T-helper 9 cell (primary cell): ENCODE data around the gene RAE1.
"Not testable (repeated sequence)": the region's sequence is repeated elsewhere in the genome, so short reads cannot be mapped to it uniquely, and the experiment has no call there.

Experiments used
- DNase-seq: peaks from one replicate; pipeline ENCODE4 v3.0.0-alpha.2; 2020

The RAE1 gene

DNA sequence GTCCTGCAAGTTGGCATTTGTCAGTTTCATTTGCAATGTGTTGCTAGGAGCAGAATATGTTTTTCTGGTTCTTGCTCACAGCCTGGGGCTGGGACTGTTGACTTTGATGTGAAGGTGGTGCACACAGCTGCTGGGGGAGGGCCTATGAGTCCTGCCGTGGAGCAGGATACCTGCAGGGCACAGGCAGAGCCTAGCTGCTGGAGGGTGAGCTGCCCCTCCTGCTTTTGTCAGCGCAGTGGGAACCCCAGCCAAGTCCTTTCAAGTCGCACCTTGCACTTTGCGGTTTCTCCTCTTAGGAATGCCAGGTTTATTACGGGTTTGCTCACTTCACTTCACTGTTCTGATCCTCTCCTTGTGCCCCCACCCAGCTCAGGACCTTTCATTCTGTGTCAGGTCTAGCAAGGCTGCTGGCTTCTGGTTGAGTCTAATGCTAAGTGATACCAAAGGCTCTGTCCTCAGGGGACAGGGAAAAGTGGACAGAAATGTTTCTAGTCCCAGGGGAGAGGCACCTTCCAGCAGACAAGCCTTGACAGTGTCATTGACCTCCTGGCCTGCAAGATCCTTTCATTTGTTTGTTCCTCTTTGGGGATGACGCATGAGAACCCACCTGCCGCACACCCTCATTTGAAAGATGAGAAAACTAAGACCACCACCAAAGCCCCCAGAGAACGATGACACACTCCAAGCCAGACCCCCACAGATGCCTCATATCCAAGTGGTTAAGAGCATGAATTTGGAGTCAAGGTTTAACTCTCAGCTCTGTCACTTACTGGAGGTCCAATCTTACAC, 24.2 kb upstream of the RAE1 start:
- no peak for DNase-seq

DNA sequence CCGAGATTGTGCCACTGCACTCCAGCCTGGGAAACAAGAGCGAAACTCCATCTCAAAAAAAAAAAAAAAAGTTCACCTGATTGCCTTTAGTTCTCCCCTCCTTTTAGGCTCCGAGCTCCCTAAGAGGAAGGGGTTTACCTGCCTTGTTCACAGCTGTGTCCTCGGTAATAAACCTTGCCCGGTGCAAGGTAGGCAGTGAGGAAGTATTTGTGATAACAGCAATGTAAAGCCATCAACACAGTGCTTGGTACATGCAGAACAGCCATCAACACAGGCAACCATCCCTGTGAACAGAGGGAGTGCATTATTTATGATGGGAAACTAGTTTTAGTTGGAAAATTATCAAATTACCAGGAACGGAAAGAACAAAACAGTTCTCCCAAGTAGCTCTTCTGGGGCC, 23.2 kb upstream of the RAE1 start:
- no peak for DNase-seq

DNA sequence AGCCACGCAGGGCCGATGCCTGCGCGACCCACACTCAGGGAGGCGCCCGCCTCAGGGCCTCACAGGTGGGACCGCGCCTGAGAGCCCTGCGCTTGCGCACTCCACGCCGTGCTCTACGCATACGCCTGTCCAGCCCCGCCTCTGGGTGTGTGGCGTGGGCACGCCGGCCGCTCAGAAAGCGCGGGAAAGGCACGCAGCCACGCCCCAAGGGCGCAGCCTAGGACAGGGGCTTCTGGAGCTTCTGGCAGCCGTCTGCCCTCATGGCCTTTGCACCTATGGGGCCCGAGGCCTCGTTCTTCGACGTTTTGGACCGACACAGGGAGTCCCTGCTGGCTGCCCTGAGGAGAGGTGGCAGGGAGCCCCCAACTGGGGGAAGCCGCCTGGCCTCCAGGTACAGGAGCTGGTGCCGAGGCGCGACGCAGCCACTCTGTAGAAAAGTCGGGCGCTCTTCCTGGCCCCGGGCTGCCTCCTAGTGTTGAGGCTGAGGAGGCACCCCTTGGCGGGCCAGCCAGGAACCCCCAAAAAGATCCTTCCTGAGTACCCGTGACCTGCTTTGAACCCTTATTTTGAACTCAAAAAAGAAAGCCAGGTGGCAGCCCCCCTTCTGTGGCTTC, 21.3 kb upstream of the RAE1 start, which contains the start of gene SPO11:
Gene SPO11, plus strand, starts transcription at position 196 of the 614 bp plus-strand sequence. Its CDS starts 65 bp downstream, at position 261.
- no peak for DNase-seq

DNA sequence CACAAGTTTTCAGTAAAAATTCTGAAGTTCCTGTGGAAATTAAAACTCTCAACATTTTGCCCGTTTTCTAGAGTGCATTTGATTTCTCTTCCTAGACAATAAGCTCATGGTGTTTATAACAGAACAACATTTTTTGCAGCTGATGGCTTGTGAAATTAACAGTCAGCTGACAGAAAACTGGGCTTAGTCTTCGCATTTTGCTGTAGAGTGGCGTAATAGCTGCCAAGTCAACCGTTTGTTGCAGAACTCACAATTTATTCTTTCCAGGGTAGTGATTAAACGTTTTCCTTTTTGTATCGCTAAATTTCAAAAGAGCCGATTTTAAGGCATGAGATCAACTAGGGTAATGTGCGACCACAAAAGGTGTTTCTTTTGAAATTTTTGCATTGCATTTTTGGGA, 20.1 kb upstream of the RAE1 start:
- no peak for DNase-seq

DNA sequence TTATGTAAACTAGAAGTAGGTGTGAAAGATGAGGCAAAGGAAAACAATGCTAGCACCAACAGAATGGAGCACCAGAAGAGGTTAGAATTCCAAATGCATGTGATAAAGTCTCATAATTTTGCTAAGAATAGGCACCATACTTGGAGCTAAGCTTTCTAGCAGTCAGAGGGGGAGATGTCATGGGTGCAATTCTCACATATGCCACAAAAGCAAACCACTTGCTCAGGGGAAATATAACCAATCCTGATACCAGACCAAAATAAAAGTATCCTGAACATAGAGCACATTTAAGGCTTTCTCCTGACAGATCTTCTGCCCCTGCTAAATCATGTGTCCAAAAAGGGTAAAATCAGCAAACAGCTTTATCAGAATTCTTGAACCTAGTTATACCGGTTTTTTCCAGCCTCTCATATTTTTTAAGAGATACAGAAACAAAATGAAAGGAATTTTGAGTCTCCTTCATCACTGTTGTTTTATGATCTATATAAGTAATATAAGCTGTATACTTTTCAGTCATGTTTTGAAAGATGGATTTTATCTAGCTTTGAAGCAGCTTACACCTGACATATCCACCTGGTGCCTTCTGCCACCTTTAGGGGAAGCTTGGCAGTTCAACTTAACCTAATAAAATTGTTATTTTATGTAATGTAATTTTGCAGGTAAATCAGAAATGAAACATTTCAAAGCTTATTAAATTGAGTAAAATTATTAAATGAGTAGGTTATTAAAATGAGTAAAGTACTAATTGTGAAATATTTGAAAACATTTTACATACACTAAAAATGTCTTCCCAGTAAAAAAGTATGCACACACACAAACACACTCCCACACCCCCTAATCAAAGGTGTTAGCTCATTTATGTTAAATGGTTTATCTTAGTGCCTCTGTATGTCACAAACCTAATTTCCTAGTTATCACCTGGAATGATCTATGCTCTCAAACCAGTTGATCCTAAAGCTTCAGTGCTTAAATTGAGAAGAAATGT, 18.7 kb upstream of the RAE1 start:
- DNase-seq: no peak

DNA sequence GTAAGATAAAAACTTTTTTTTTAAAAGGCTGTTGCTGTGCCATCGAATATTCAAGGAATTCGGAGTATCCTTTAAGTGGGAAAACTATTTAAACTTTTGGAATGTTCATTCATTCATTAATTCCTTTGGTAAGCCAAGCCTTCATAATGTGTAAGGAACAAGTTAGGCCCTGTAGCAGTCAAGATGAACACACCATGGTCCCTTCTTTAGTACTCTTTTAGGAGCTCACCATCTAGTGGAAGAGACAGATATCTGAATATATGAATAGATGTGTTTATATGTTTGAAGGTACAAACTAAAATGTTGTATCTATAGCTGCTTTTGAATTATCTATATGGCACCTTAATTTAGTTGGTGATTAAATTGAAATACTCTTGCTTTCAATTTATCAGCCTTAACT, 15.7 kb upstream of the RAE1 start:
- no peak for DNase-seq

DNA sequence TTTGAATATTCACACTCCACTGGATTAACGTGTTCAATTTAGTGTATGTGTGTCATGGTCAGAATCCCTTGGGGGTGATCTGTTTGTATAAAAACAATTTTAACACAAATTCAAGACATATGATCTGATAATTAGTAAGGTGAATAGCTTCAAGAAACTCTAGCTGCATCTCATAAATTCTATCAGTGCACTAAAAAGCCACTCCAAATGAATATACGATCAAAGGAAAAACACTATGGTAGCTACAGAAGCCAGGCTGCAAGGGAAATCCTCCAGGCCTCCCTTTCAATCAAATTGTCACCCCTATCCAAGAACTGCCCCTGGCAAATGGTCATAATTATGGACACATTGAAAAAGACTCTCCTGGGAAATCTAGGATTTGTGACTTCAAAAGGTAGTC, 9.4 kb upstream of the RAE1 start:
- DNase-seq: no peak

DNA sequence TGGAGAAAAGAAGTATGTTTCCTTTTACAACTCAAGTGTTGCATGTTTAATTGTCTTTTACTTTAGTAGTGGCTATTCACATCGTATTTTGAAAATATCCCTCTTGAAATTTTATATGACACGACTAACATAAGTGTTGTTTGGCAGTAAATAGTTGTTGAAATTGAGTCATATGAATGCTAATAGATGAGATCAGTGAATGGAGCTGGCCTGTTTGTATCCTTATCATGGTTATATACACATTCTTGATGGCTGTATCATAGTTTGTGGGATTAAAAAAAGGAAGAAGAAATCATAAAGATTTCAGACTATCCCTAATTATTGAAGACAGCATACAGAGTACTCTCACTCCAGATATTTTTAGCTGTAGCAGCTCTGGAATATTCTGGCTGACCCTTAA, 8.2 kb upstream of the RAE1 start:
- DNase-seq: no peak

DNA sequence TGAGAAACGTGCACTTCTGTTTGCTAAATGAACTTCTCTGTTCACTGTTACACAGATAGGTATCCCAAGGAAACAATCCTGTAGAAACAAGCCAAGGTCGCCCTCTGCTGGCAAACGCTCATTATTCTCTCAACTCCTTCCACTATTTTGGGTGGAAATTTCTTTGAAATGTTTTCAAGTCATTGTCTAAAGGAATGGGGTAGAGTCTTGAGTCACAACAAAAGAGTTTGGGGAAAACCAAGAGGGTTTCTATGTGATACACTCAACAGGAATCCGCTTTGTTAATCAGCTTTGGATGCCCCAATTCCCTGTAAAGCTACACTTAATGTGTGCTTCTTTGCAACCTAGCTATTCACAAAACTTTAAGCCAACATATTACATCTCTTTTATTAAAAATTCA, 4.6 kb upstream of the RAE1 start:
- peak; percentile 65 for DNase-seq

DNA sequence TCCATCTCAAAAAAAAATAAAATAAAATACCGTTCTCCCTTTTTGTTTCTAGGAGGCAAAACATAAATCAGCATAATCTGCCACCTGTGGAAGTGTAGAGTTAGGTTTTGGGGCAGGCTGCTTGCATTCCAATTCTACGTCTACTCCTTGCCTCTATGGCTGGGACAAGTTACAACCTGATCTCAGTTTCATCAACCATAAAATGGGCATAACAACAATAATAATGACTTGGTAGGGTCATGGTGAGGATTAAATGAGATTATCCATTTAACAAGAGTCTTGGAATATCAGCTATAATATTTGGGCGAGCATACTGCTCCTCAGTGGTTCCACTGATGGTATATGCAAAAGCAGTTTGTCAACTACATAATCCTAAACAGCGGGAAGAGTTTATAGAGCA, 3.7 kb upstream of the RAE1 start:
- DNase-seq: no peak

DNA sequence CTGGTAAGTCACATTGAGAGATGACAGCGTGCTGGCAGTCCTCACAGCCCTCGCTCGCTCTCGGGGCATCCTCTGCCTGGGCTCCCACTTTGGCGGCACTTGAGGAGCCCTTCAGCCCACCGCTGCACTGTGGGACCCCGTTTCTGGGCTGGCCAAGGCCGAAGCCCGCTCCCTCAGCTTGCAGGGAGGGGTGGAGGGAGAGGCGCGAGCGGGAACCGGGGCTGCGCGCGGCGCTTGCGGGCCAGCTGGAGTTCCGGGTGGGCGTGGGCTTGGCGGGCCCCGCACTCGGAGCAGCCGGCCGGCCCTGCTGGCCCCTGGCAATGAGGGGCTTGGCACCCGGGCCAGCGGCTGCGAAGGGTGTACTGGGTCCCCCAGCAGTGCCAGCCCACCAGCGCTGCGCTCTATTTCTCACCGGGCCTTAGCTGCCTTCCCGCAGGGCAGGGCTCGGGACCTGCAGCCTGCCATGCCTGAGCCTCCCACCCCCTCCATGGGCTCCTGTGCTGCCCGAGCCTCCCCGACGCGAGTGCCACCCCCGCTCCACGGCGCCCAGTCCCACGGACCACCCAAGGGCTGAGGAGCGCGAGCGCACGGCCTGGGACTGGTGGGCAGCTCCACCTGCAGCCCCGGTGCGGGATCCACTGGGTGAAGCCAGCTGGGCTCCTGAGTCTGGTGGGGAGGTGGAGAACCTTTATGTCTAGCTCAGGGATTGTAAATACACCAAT, 2.7 kb upstream of the RAE1 start:
- DNase-seq: not testable (repeated sequence)

DNA sequence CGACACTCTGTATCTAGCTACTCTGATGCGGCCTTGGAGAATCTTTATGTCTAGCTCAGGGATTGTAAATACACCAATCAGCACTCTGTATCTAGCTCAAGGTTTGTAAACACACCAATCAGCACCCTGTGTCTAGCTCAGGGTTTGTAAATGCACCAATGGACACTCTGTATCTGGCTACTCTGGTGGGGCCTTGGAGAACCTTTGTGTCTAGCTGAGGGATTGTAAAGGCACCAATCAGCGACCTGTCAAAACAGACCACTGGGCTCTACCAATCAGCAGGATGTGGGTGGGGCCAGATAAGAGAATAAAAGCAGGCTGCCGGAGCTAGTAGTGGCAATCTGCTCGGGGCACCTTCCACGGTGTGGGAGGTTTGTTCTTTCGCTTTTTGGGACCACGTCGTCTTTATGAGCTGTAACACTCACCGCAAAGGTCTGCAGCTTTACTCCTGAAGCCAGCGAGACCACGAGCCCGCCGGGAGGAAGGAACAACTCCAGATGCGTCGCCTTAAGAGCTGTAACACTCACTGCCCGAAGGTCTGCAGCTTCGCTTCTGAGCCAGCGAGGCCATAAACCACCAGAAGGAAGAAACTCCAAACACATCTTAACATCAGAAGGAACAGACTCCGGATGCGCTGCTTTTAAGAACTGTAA, 2.0 kb upstream of the RAE1 start:
- not testable (repeated sequence) for DNase-seq

DNA sequence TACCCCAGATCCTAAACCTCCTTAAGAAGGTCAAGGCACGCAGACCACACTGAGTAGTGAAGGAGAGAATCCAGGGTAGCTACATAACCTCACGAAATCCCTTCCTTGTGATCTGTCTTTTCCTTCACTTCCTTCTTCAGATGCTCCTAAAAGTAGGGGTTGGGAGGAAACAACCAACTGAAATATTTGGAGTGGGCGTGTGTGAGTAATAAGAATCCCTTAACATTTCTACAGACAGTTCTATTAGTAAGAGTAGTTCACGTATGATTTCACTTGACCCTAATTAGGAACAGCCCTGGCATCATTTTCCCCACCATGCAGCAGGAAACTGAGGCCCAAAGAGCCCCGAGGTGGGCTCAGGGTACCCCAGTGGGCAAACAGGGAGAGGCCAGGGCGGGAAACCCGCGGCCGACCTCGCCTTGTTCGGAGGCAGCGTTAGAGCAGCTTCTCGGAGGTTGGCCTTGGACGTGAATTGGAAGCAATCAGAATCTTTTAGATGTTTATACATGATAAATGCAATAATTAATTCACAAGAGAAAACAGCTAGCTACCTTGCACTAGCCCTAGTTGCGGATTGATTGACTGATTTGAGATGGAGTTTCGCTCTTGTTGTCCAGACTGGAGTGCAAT, 859 bp upstream of the RAE1 start:
- no peak for DNase-seq

DNA sequence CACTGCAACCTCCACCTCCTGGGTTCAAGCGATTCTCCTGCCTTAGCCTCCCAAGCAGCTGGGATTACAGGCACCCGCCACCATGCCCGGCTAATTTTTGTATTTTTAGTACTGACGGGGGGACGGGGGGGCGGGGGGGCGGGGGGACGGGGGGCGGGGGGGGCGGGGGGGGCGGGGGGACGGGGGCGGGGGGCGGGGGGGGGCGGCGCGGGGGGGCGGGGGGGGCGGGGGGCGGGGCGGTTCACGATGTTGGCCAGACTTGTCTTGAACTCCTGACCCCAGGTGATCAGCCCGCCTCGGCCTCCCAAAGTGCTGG, 371 bp upstream of the RAE1 start:
- not testable (repeated sequence) for DNase-seq

DNA sequence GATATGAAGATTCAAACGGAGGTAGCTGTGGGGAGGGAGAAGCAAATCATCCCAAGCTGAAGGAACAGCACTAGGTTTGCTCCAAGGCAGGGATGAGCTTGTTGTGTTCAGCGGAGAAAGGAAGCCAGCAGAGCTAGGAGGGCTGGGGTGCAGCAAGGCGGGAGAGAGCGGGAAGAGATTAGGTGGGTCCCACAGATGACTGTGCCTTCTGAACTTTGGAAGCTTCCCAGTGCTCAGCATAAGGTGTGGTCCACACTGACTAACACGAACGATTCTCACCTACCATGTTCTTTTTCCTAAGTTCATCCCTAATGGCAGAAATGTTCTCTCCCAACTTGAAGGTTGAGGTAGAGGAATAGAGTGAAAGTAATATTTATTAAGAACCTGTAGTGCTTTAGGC, 1.2 kb downstream of the RAE1 start:
- no peak for DNase-seq

DNA sequence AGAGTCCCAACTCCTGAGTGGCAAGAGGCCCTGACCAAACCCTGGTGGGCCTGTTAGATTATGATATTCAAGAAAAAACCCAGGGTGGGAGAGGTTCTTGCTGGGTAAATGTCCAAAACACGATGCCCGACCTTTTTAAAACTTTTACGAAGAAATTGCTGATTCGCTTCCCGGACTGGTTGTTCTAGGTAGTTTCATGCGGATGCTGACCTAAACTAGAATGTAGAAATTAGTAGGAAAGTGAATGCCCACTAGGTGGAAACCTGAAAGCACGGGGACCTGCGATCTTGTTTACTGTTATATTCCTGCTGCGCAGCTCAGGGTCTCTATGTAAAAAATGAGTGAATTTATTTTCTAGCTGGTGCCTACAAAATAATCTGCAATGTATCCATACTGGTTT, 2.3 kb downstream of the RAE1 start:
- no peak for DNase-seq

DNA sequence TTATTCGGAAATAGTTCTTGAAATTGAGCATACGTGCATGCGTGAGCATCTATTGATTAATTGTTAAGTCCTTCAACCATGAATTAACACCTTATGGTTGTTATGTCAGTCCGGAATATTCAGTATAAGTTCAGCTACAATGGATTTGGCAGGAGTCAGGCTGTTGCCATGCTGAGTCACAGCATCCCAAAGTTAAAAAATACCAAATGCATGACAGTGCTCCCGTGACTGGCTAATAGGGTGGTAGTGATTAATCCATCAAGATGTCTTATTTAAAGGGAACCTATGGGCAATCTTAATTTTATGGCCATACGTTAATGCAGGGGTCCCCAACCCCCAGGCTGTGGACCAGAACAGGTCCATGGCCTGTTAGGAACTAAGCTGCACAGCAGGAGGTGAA, 10.5 kb downstream of the RAE1 start:
- DNase-seq: no peak

DNA sequence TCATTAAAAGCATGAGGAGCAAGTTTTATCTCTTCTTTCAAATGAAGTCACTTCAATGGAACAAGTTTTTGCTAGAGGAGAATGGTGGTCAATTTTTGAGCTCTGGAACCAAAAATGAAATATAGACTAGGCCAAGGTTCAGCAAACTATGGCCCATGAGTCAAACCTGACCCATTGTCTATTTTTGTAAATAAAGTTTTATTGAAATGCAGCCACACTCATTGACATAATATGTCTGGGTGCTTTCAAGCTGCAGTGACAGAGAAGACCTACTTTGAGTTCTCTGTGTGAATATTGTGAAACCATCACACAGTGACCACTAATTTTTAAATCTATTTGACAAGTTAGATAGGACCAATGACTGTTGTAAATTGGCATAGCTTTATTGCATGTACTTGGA, 13.4 kb downstream of the RAE1 start:
- DNase-seq: no peak

DNA sequence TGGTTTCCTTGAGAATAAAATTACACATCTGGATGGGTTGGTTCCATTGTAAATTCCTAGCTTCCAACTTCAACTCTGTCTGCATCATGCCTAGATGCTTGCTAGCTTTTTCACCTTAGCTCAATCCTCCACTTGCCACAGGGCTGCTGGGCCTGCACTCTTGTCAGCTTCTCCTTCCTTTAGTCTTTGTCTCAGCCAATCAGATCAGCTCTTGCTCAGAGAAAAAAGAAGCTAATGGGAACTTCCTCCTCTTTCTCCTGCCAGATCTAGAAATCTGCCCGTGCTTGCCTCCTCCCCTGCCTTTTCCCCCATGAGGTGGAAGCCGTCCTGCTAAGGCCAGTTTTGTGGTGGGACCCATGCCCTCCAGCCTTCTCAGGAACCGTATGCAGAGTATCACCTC, 18.5 kb downstream of the RAE1 start:
- no peak for DNase-seq

DNA sequence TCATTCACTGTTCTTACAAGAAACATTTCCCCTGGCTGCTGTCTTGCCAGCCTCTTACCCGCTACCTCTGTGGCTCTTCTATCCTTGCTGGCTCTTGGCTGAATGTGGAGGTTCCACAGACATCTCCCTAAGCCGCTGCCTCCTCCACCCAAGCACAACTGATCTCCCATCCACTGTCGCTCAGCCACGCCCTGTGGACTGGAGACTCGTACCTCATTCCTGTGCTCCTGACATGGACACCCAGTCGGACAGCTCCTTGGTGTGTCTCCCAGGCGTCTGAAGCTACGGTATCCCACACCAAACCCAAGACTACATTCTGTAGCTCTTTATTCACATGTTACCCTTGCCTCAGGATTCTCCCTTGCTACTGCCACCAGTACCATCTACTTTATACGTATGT, 19.3 kb downstream of the RAE1 start:
- no peak for DNase-seq

DNA sequence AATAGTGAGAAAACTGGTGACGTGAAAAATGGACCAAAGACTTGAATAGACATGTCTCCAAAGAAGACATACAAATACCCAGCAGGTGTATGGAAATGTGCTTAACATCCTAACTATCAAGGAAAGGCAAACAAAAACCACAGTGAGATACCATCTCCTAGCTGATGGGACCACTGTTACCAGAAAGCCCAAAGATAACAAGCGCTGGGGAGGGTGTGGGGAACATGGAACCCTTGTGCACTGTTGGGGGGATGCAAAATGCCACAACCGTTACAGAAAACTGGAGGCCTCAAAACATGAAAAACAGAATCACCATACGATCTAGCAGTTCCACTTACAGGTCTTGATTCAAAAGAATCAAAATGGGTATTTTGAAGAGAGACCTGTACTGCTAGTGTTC, 20.3 kb downstream of the RAE1 start:
- DNase-seq: no peak

DNA sequence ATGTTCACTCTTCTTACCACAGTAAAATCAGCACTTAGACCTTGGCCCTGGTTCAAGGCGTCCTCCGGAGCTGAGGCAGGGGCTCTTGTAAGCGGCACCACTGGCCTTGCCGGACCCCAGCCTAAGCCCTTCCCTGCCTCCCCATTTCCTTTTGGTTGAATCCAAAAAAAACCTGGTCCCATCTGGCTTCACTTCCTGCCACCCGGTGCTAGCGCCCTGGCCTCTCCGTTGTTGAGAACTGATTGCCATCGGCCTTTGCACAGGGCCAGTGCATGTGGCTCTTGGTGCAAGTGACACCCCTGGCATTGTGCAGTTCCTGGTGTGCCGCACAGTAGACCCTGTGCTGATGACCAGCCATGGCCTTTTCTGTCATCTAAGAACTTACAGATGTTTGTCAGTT, 21.1 kb downstream of the RAE1 start:
- DNase-seq: no peak
